ENCODE results near the gene GPC5. TPM values are rescaled to one million over a fixed set of nuclear protein-coding genes. Genes with fewer than 3 reads are reported as not detected.

Gene GPC5
- total and polyA plus RNA-seq, 11 donors: 0.14 to 2.9 (median 0.84) TPM; not detected in 1

GRCh38 chr13:92805766-92806165 lies 1407.3 kb downstream of the GPC5 start:
- H3K27ac ChIP-seq: peak overlapping the region in 8 of 12 donors; percentile 9 to 60 (median 42)
- ATAC-seq (no peak), DNase-seq (no peak)
- H3K4me1 ChIP-seq: peaks cover 0 to 19% (median 0%) of the 10 kb centered on the region in 12 donors
- no peak for TF ChIP-seq POLR2A (IDR thresholded peaks at IDR 0.05)
- TF ChIP-seq, protein P1, sequence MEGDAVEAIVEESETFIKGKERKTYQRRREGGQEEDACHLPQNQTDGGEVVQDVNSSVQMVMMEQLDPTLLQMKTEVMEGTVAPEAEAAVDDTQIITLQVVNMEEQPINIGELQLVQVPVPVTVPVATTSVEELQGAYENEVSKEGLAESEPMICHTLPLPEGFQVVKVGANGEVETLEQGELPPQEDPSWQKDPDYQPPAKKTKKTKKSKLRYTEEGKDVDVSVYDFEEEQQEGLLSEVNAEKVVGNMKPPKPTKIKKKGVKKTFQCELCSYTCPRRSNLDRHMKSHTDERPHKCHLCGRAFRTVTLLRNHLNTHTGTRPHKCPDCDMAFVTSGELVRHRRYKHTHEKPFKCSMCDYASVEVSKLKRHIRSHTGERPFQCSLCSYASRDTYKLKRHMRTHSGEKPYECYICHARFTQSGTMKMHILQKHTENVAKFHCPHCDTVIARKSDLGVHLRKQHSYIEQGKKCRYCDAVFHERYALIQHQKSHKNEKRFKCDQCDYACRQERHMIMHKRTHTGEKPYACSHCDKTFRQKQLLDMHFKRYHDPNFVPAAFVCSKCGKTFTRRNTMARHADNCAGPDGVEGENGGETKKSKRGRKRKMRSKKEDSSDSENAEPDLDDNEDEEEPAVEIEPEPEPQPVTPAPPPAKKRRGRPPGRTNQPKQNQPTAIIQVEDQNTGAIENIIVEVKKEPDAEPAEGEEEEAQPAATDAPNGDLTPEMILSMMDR (IDR thresholded peaks at IDR 0.05): no peak
- intact Hi-C loops (cut with DNase I): no loop called here
- H3K36me3 ChIP-seq: no peaks in the 10 kb centered on the region
- H3K4me3 ChIP-seq: peak overlapping the region in 9 of 12 donors; percentile 22 to 55 (median 40)
- no peaks in the 10 kb centered on the region for H3K27me3 ChIP-seq
- peaks cover 0 to 8% (median 0%) of the 10 kb centered on the region in 12 donors for H3K9me3 ChIP-seq

GRCh38 chr13:92806215-92806614 lies 1407.8 kb downstream of the GPC5 start:
- H3K9me3 ChIP-seq: peaks cover 0 to 9% (median 0%) of the 10 kb centered on the region in 12 donors
- DNase-seq (no peak), ATAC-seq (peak in 3 of 4 donors; percentile 50 to 70 (median 53))
- intact Hi-C loops (cut with DNase I): no loop called here
- TF ChIP-seq, protein P1 (IDR thresholded peaks at IDR 0.05): no peak
- no peak for TF ChIP-seq POLR2A (IDR thresholded peaks at IDR 0.05)
- peaks cover 0 to 19% (median 0%) of the 10 kb centered on the region in 12 donors for H3K4me1 ChIP-seq
- WGBS, 4 donors: 50 to 66% (median 58%) methylated on average over 4 of the region's 4 CpGs
- H3K4me3 ChIP-seq: peak overlapping the region in 9 of 12 donors; percentile 22 to 55 (median 40)
- H3K36me3 ChIP-seq: no peaks in the 10 kb centered on the region
- peak overlapping the region in 8 of 12 donors; percentile 9 to 60 (median 42) for H3K27ac ChIP-seq
- H3K27me3 ChIP-seq: no peaks in the 10 kb centered on the region

DNA sequence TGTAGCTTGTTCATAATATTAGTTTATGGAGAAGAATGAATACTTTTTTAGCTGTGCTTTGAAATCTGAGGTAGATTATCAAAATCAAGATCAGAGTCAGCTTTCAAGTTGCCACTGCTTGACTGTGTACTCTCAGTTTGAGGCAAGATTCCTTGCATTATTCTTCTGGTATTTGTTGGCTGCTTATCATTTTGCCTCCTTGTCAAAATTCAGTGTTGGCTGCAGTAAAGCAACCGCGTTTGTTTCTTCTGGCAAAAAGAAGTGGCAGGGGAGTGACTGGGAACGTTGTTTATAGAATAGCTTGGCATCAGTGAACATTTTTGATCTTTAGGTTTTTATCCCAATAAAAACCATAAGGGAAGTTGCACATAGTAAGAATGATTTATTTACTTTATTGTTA lies 1408.9 kb downstream of the GPC5 start:
- no peak for TF ChIP-seq POLR2A (IDR thresholded peaks at IDR 0.05)
- TF ChIP-seq, protein P1 (IDR thresholded peaks at IDR 0.05): no peak
- no peak overlapping the region for H3K27ac ChIP-seq
- ATAC-seq (no peak), DNase-seq (no peak)
- H3K27me3 ChIP-seq: no peaks in the 10 kb centered on the region
- peaks cover 0 to 19% (median 0%) of the 10 kb centered on the region in 12 donors for H3K4me1 ChIP-seq
- peaks cover 0 to 16% (median 0%) of the 10 kb centered on the region in 12 donors for H3K9me3 ChIP-seq
- WGBS, 4 donors: 32 to 43% (median 36%) methylated on average over 3 of the region's 3 CpGs
- no peaks in the 10 kb centered on the region for H3K36me3 ChIP-seq
- intact Hi-C loops (cut with DNase I): no loop called here
- H3K4me3 ChIP-seq: no peak overlapping the region

- 73 to 84% (median 74%) methylated on average over 2 of the region's 2 CpGs for WGBS, 4 donors
- Histone ChIP-seq H3K9me3 (peaks cover 0 to 16% (median 0%) of the 10 kb centered on the region in 12 donors), H3K4me3 (no peak overlapping the region), H3K27me3 (no peaks in the 10 kb centered on the region), H3K36me3 (no peaks in the 10 kb centered on the region), H3K4me1 (peaks cover 0 to 13% (median 0%) of the 10 kb centered on the region in 12 donors), H3K27ac (no peak overlapping the region)
- DNase-seq: no peak
- intact Hi-C loops (cut with DNase I): no loop called here
- TF ChIP-seq, protein P1 (IDR thresholded peaks at IDR 0.05): no peak
- no peak for TF ChIP-seq POLR2A (IDR thresholded peaks at IDR 0.05)
- no peak for ATAC-seq
Measured at GRCh38 chr13:92807966-92808365, 1409.5 kb downstream of the GPC5 start.
